Peyer's patch (tissue), 4 donors: ENCODE results near the gene PBX1. TPM values are rescaled to one million over a fixed set of nuclear protein-coding genes. Genes with fewer than 3 reads are reported as not detected.
A peak's percentile ranks its signal among the peaks of the same experiment; 100 is the strongest.
"Not testable (repeated sequence)": the region's sequence is repeated elsewhere in the genome, so short reads cannot be mapped to it uniquely, and the experiment has no call there.

Experiments used
- DNase-seq, 3 donors: peaks; one replicate each; pipeline ENCODE4 v3.0.0-alpha.2; 2017 to 2019
- H3K27ac ChIP-seq, 4 donors: fragments of 200-600 bp; sonication (generic); one replicate each; pipeline ENCODE4 v1.5.1; 2016 to 2019
- H3K27me3 ChIP-seq, 2 donors: fragments of 200-600 bp; sonication (generic); one replicate each; pipeline ENCODE4 v1.5.1; 2019
- H3K36me3 ChIP-seq, 3 donors: fragments of 200-600 bp; sonication (generic); one replicate each; pipeline ENCODE4 v1.5.1; 2016 to 2019
- H3K4me1 ChIP-seq, 4 donors: fragments of 200-600 bp; sonication (generic); one replicate each; pipeline ENCODE4 v1.5.1; 2016 to 2019
- H3K4me3 ChIP-seq, 4 donors: fragments of 200-600 bp; sonication (generic); 1 replicate in 3 of 4; 2 replicates in 1 of 4; pipeline ENCODE4 v1.5.1; 2016 to 2019; ENCODE audit warnings: mild to moderate bottlenecking in 1 of 4
- H3K9me3 ChIP-seq, 4 donors: fragments of 200-600 bp; sonication (generic); one replicate each; pipeline ENCODE4 v1.5.1; 2016 to 2019; ENCODE audit warnings: mild to moderate bottlenecking in 1 of 4
- CTCF ChIP-seq, 6 experiments: fragments of 450-650 bp in 4 of 6; fragments of 200-600 bp in 2 of 6; sonication (generic) in 1 of 6; IDR thresholded peaks; one replicate each; pipeline ENCODE4 v1.5.1; 2017 to 2019; ENCODE audit warnings: antibody characterized with exemption in 6 of 6, mild to moderate bottlenecking in 3 of 6, moderate library complexity in 1 of 6
- POLR2A ChIP-seq, 2 donors: fragments of 450-650 bp; IDR thresholded peaks; one replicate each; pipeline ENCODE4 v1.5.1; 2017; ENCODE audit warnings: antibody characterized with exemption in 2 of 2, mild to moderate bottlenecking in 2 of 2, moderate library complexity in 2 of 2
- total RNA-seq, 4 donors: library from RNA; depleted of rRNA; stranded (reverse); fragments of >200 nt; gene quantifications; one replicate each; pipeline ENCODE4 v1.1.0, GENCODE V29; 2016

PBX1 gene
- total RNA-seq, 4 donors from 2014 or later, result 20.6 to 57.5 (median 40.4) TPM

- no peak for DNase-seq
- Histone ChIP-seq H3K4me1 (peaks cover 0 to 24% (median 0%) of the 10 kb centered on the region in 4 donors), H3K9me3 (no peaks in the 10 kb centered on the region), H3K36me3 (peaks cover 0 to 4% (median 0%) of the 10 kb centered on the region in 3 donors), H3K27ac (peak overlapping the region in 3 of 4 donors; percentile 15 to 68 (median 66)), H3K4me3 (peak overlapping the region in 1 of 4 donors; percentile 5), H3K27me3 (no peaks in the 10 kb centered on the region)
- TF ChIP-seq POLR2A (IDR thresholded peaks at IDR 0.05) (no peak), CTCF (IDR thresholded peaks at IDR 0.05) (no peak)
Observed at GRCh38 chr1:164601399-164602100, 42.6 kb downstream of the PBX1 start.

- no peaks in the 10 kb centered on the region for H3K27me3 ChIP-seq
- no peaks in the 10 kb centered on the region for H3K9me3 ChIP-seq
- DNase-seq, result peak in 1 of 3 donors; percentile 72
- H3K4me3 ChIP-seq, result peak overlapping the region in 1 of 4 donors; percentile 5
- peaks cover 0 to 24% (median 0%) of the 10 kb centered on the region in 4 donors for H3K4me1 ChIP-seq
- TF ChIP-seq POLR2A (IDR thresholded peaks at IDR 0.05) (no peak), CTCF (IDR thresholded peaks at IDR 0.05) (no peak)
- H3K27ac ChIP-seq, result peak overlapping the region in 3 of 4 donors; percentile 15 to 68 (median 66)
- H3K36me3 ChIP-seq, result peaks cover 0 to 2% (median 0%) of the 10 kb centered on the region in 3 donors
Observed at GRCh38 chr1:164602101-164602422, 43.1 kb downstream of the PBX1 start.

GRCh38 chr1:164602480-164603093 is 43.6 kb downstream of the PBX1 start:
- no peaks in the 10 kb centered on the region for H3K27me3 ChIP-seq
- no peaks in the 10 kb centered on the region for H3K9me3 ChIP-seq
- TF ChIP-seq CTCF (IDR thresholded peaks at IDR 0.05) (no peak), POLR2A (IDR thresholded peaks at IDR 0.05) (no peak)
- DNase-seq, result peak in 1 of 3 donors; percentile 57
- peaks cover 0 to 24% (median 0%) of the 10 kb centered on the region in 4 donors for H3K4me1 ChIP-seq
- H3K36me3 ChIP-seq, result no peaks in the 10 kb centered on the region
- peak overlapping the region in 3 of 4 donors; percentile 15 to 68 (median 66) for H3K27ac ChIP-seq
- H3K4me3 ChIP-seq, result peak overlapping the region in 1 of 4 donors; percentile 5

GRCh38 chr1:164603805-164604204 is 44.8 kb downstream of the PBX1 start:
- peaks cover 0 to 24% (median 0%) of the 10 kb centered on the region in 4 donors for H3K4me1 ChIP-seq
- H3K4me3 ChIP-seq, H3K27me3 ChIP-seq, H3K36me3 ChIP-seq, DNase-seq, H3K9me3 ChIP-seq: not testable (repeated sequence)
- peak overlapping the region in 1 of 4 donors; percentile 68 for H3K27ac ChIP-seq

- Histone ChIP-seq H3K27ac (no peak overlapping the region), H3K36me3 (no peaks in the 10 kb centered on the region), H3K4me1 (peaks cover 0 to 24% (median 0%) of the 10 kb centered on the region in 4 donors), H3K27me3 (no peaks in the 10 kb centered on the region), H3K4me3 (no peak overlapping the region), H3K9me3 (no peaks in the 10 kb centered on the region)
- TF ChIP-seq POLR2A (IDR thresholded peaks at IDR 0.05) (no peak), CTCF (IDR thresholded peaks at IDR 0.05) (no peak)
- DNase-seq, result no peak
Observed at GRCh38 chr1:164604541-164604940, 45.6 kb downstream of the PBX1 start.
